RWPE1 (cell line): ENCODE results near the gene RBPMS2.

ENCODE experiments used
- CTCF ChIA-PET: fragments of 350-600 bp; sonication (Branson Sonifier 250); formaldehyde crosslinking; extraction: SDS; loops from one replicate; lab custom pipeline; 2021; lab: Yijun Ruan, JAX
- POLR2A ChIA-PET: fragments of 400-600 bp; formaldehyde crosslinking; extraction: SDS; loops from one replicate; lab custom pipeline; 2020; ENCODE audit warnings: antibody characterized with exemption; ENCODE audit not compliant: low non-redundant PET; lab: Yijun Ruan, JAX
- DNase-seq: peaks from one replicate; pipeline ENCODE4 v3.0.0; 2012; ENCODE audit warnings: low spot score
- H3K27ac ChIP-seq: fragments of 450-650 bp; 2 replicates; pipeline ENCODE4 v1.5.1; 2017
- CTCF ChIP-seq: fragments of 450-650 bp; conservative IDR thresholded peaks from 2 replicates; pipeline ENCODE4 v1.5.1; 2017; ENCODE audit warnings: low read depth, mild to moderate bottlenecking

RBPMS2 gene

GRCh38 chr15:64706011-64706911, 69.1 kb downstream of the RBPMS2 start:
- H3K27ac ChIP-seq = no peak overlapping the region
- ChIA-PET CTCF (interaction anchor here (0.6 kb wide), 1 partner anchor 496 kb away, joined by 3 read pairs; no protein-coding TSS in a partner anchor), POLR2A (no interaction called here)
- no peak for DNase-seq
- no peak for TF ChIP-seq CTCF

- H3K27ac ChIP-seq = no peak overlapping the region
- CTCF ChIA-PET = interaction anchor here (0.6 to 1.0 kb wide), 3 partner anchors 10 to 23 kb away, joined by 3 to 4 read pairs (median 4); no protein-coding TSS in a partner anchor
- POLR2A ChIA-PET = no interaction called here
- no peak for TF ChIP-seq CTCF
- no peak for DNase-seq
These were observed 70.4 kb downstream of the RBPMS2 start for GRCh38 chr15:64705006-64705405.

- peak overlapping the region; percentile 70 for H3K27ac ChIP-seq
- CTCF ChIA-PET = interaction anchor here (0.6 kb wide), 1 partner anchor 18 kb away, joined by 4 read pairs; no protein-coding TSS in a partner anchor
- DNase-seq = no peak
- TF ChIP-seq CTCF = no peak
- POLR2A ChIA-PET = no interaction called here
These were observed 71.8 kb downstream of the RBPMS2 start for GRCh38 chr15:64703632-64703959.

- ChIA-PET CTCF (interaction anchor here (0.6 kb wide), 1 partner anchor 18 kb away, joined by 4 read pairs; no protein-coding TSS in a partner anchor), POLR2A (no interaction called here)
- no peak for TF ChIP-seq CTCF
- peak overlapping the region; percentile 70 for H3K27ac ChIP-seq
- DNase-seq = peak; percentile 98
These were observed 72.4 kb downstream of the RBPMS2 start for GRCh38 chr15:64702816-64703631.

GRCh38 chr15:64701482-64702184, 73.8 kb downstream of the RBPMS2 start:
- ChIA-PET CTCF (interaction anchor here (0.8 to 1.0 kb wide), 3 partner anchors 12 to 30 kb away, joined by 3 to 4 read pairs (median 3); no protein-coding TSS in a partner anchor), POLR2A (no interaction called here)
- no peak for TF ChIP-seq CTCF
- no peak overlapping the region for H3K27ac ChIP-seq
- DNase-seq = no peak
